ENCODE data around the gene C8B. TPM values are rescaled to one million over a fixed set of nuclear protein-coding genes. Genes with fewer than 3 reads are reported as not detected.

Gene C8B
- total RNA-seq, 3 donors from 2014 or later = not detected

DNA sequence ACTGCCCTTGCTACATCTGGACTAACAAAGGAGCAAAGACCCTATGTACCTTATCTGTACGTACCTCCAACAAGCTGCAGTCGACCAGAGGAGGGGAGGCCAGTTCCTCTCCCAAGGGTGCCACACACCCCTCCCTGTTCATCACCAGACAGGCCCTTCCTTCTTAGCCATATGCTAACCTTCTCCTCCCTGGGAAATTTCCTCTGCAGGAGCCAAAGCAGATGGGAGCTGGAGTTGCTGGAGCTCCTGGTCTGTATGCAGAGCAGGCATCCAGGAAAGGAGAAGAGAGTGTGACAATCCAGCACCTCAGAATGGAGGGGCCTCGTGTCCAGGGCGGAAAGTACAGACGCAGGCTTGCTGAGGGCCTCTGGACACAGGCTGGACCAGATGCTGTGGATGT is 48.5 kb downstream of the C8B start:
- no peaks in the 10 kb centered on the region for H3K4me1 ChIP-seq (ENCODE audit: low read depth)
- ATAC-seq (no peak), DNase-seq (no peak)
- intact Hi-C loops (cut with DNase I, micrococcal nuclease) = no loop called here
- H3K4me3 ChIP-seq = no peak overlapping the region
- H3K9me3 ChIP-seq = no peaks in the 10 kb centered on the region
- H3K36me3 ChIP-seq (ENCODE audit: low read depth) = no peaks in the 10 kb centered on the region
- TF ChIP-seq, protein P1, sequence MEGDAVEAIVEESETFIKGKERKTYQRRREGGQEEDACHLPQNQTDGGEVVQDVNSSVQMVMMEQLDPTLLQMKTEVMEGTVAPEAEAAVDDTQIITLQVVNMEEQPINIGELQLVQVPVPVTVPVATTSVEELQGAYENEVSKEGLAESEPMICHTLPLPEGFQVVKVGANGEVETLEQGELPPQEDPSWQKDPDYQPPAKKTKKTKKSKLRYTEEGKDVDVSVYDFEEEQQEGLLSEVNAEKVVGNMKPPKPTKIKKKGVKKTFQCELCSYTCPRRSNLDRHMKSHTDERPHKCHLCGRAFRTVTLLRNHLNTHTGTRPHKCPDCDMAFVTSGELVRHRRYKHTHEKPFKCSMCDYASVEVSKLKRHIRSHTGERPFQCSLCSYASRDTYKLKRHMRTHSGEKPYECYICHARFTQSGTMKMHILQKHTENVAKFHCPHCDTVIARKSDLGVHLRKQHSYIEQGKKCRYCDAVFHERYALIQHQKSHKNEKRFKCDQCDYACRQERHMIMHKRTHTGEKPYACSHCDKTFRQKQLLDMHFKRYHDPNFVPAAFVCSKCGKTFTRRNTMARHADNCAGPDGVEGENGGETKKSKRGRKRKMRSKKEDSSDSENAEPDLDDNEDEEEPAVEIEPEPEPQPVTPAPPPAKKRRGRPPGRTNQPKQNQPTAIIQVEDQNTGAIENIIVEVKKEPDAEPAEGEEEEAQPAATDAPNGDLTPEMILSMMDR (IDR thresholded peaks at IDR 0.05) = no peak

DNA sequence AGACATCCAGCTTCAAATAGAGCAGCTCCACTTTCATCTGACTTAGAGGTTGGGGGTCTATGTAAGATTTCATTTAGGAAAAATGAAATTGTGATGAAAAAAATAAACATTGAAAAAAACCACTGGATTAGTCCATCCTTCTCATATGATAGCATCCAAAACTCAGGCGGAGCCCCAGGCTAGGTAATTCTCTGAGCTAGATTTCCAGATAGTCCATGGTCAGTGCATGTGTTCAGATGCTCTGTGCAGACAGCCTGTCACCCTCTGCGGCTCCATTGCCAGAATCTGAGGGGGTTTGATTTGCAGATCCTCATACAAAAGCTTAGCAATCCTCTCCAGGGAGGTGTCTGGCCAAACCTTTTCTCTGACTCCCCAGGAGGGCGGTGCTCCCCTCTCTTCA is 49.2 kb downstream of the C8B start:
- no peak for DNase-seq
- TF ChIP-seq, protein P1 (IDR thresholded peaks at IDR 0.05) = no peak
- no peaks in the 10 kb centered on the region for H3K36me3 ChIP-seq (ENCODE audit: low read depth)
- no peaks in the 10 kb centered on the region for H3K4me1 ChIP-seq (ENCODE audit: low read depth)
- no peaks in the 10 kb centered on the region for H3K9me3 ChIP-seq
- ATAC-seq = no peak
- intact Hi-C loops (cut with DNase I, micrococcal nuclease) = no loop called here
- H3K4me3 ChIP-seq = no peak overlapping the region

DNA sequence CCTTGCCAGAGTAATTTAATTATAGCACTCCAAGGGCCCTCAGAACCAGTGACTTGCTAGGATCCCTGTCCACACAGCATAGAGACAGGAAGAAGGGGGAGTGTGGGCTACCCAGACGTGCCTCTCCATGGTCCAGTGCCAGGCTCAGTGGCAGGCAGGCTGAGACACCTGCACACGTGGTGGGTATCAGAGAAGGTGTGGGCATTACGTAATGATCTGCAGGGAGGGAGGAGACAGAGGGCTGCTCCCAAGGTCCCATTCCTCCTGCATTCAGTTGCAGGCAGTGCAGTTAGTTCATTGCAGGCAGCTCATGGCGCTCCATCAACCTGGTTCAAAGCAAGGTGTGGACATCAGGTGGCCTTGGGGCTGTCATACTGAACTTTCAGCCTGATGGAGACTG is 49.9 kb downstream of the C8B start:
- no peaks in the 10 kb centered on the region for H3K9me3 ChIP-seq
- H3K4me1 ChIP-seq (ENCODE audit: low read depth) = no peaks in the 10 kb centered on the region
- ATAC-seq (peak; percentile 13), DNase-seq (no peak)
- H3K4me3 ChIP-seq = no peak overlapping the region
- intact Hi-C loops (cut with DNase I, micrococcal nuclease) = no loop called here
- H3K36me3 ChIP-seq (ENCODE audit: low read depth) = no peaks in the 10 kb centered on the region
- TF ChIP-seq, protein P1 (IDR thresholded peaks at IDR 0.05) = no peak

DNA sequence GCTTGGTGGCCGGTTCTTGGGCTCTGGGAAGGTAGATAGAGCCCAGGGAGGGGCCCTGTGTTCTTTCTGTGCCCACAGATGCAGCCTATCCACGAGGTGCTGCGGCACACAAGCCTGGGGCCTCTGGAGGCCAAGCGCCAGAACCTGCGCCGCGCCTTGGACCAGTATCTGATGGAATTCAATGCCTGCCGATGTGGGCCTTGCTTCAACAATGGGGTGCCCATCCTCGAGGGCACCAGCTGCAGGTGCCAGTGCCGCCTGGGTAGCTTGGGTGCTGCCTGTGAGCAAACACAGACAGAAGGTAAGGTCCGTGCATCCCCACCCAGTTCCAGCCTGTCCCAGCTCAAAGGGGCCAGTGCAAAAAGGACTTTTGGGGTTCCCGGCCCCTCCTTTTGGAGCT is 53.5 kb downstream of the C8B start:
- no peak overlapping the region for H3K4me3 ChIP-seq
- DNase-seq (no peak), ATAC-seq (no peak)
- H3K36me3 ChIP-seq (ENCODE audit: low read depth) = no peaks in the 10 kb centered on the region
- no peaks in the 10 kb centered on the region for H3K4me1 ChIP-seq (ENCODE audit: low read depth)
- intact Hi-C loops (cut with DNase I, micrococcal nuclease) = no loop called here
- H3K9me3 ChIP-seq = no peaks in the 10 kb centered on the region
- TF ChIP-seq, protein P1 (IDR thresholded peaks at IDR 0.05) = no peak

DNA sequence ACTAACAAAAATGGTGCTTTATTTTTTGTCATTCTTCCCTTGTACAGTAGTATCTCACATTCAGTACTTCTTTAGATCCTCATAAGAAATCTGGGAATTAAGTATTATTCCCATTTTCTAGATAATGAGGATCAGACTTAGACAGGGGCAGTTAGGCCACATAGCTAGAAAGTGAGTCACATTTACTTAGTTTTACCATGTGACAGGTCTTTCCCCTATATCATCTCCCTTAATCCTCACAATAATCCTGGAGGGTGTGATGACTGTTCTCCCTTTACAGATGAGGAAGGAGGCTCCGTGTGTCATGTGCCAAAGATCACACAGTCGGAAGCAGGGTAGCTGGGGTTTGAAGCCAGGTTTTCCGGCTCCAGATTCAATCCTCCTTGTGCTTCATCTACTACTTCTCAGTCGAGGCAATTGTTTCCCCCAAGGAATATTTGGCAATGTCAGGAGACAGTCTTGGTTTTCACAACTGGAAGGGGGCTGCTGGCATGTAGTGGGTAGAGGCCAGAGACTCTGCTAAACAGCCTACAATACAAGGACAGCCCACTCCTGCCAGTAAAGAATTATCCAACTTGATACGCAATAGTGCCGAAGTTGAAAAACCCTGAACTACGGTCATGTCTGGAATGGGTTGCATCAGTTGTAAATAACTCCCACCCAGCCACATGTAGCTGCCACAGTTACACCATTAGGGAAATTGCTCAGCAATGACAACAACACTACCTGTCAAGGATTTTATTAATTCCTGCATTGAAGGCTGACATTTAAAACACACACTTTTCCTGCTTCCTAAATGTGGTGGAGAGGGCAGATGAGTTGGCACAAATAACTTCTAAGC is 54.5 kb downstream of the C8B start:
- DNase-seq = no peak
- no peak for ATAC-seq
- TF ChIP-seq, protein P1 (IDR thresholded peaks at IDR 0.05) = no peak
- Histone ChIP-seq H3K9me3 (no peaks in the 10 kb centered on the region), H3K4me3 (no peak overlapping the region), H3K36me3 (ENCODE audit: low read depth) (no peaks in the 10 kb centered on the region), H3K4me1 (ENCODE audit: low read depth) (no peaks in the 10 kb centered on the region)
- intact Hi-C loops (cut with DNase I, micrococcal nuclease) = no loop called here

Measured in mucosa of descending colon (tissue), 3 donors.